ENCODE results near the gene EML4. TPM values are rescaled to one million over a fixed set of nuclear protein-coding genes. Genes with fewer than 3 reads are reported as not detected.
"Not testable (repeated sequence)": the region's sequence is repeated elsewhere in the genome, so short reads cannot be mapped to it uniquely, and the experiment has no call there.

Gene EML4
- total and polyA plus RNA-seq, 2 of the 13 experiments (the other 11 are each of a cell fraction or from before 2014, with no cell fraction given), result 243 to 476 TPM

- intact Hi-C loops (cut with micrococcal nuclease; ENCODE audit: unreplicated experiment); H3K36me3 ChIP-seq (replicated peaks in 1 of 2; ENCODE audit: control insufficient read depth in 1 of 2, insufficient read depth in 2 of 2, low read length in 2 of 2); ATAC-seq; H3K4me3 ChIP-seq (replicated peaks in 1 of 3; ENCODE audit: insufficient read depth in 1 of 3, low read depth in 2 of 3, low read length in 3 of 3); H2AFZ ChIP-seq (ENCODE audit: low read length); POLR2A ChIA-PET; CTCF ChIA-PET (ENCODE audit: low intra/inter-chr PET ratio, low total read pairs); H3K79me2 ChIP-seq (ENCODE audit: insufficient read depth, low read length); H3K9me3 ChIP-seq (ENCODE audit: low read length); BruUV-seq (replicated peaks); H3K27ac ChIP-seq (ENCODE audit: extremely low read length, insufficient read depth, low read length); H4K20me1 ChIP-seq (ENCODE audit: insufficient read depth, low read length); H3K4me2 ChIP-seq (ENCODE audit: low read depth, low read length); H3K27me3 ChIP-seq (ENCODE audit: control insufficient read depth in 1 of 2, insufficient read depth in 2 of 2, low read length in 2 of 2); H3K9ac ChIP-seq (ENCODE audit: insufficient read depth, low read depth, low read length): not testable (repeated sequence)
- in situ Hi-C loops (cut with HindIII; ENCODE audit: extremely low pct_ligation_motif_present, low pct_unique_long_range_greater_than_20kb), result loop anchor here (10.0 kb wide), 1 partner anchor 285 kb away; no protein-coding TSS in a partner anchor
- FAIRE-seq, result peak; percentile 44
- H3K4me1 ChIP-seq (ENCODE audit: insufficient read depth, low read length), result peaks cover 22% of the 10 kb centered on the region
- DNase-seq (ENCODE audit: low spot score), result peak; percentile 36
- WGBS (ENCODE audit: low lambda C conversion rate), result 53% methylated on average over 7 of the region's 7 CpGs
These were observed 210.9 kb downstream of the EML4 start for GRCh38 chr2:42380026-42380425.

- no peak overlapping the region for H3K9ac ChIP-seq (ENCODE audit: insufficient read depth, low read depth, low read length)
- H3K4me3 ChIP-seq (replicated peaks in 1 of 3; ENCODE audit: insufficient read depth in 1 of 3, low read depth in 2 of 3, low read length in 3 of 3), result no peak overlapping the region
- no TSS peak for BruUV-seq (replicated peaks)
- intact Hi-C loops (cut with micrococcal nuclease; ENCODE audit: unreplicated experiment) (no loop called here), in situ Hi-C loops (cut with HindIII; ENCODE audit: extremely low pct_ligation_motif_present, low pct_unique_long_range_greater_than_20kb) (loop anchor here (10.0 kb wide), 1 partner anchor 283 kb away; no protein-coding TSS in a partner anchor)
- H3K27ac ChIP-seq (ENCODE audit: extremely low read length, insufficient read depth, low read length), result no peak overlapping the region
- H3K4me1 ChIP-seq (ENCODE audit: insufficient read depth, low read length), result peaks cover 20% of the 10 kb centered on the region
- ChIA-PET POLR2A (no interaction called here), CTCF (ENCODE audit: low intra/inter-chr PET ratio, low total read pairs) (no interaction called here)
- ATAC-seq, result no peak
- H3K4me2 ChIP-seq (ENCODE audit: low read depth, low read length), result no peak overlapping the region
- no peak for DNase-seq (ENCODE audit: low spot score)
- WGBS (ENCODE audit: low lambda C conversion rate), result 26% methylated on average over 4 of the region's 4 CpGs
- no peaks in the 10 kb centered on the region for H3K79me2 ChIP-seq (ENCODE audit: insufficient read depth, low read length)
- no peak overlapping the region for H2AFZ ChIP-seq (ENCODE audit: low read length)
- FAIRE-seq, result no peak
- no peaks in the 10 kb centered on the region for H3K36me3 ChIP-seq (replicated peaks in 1 of 2; ENCODE audit: control insufficient read depth in 1 of 2, insufficient read depth in 2 of 2, low read length in 2 of 2)
- H3K9me3 ChIP-seq (ENCODE audit: low read length), result no peaks in the 10 kb centered on the region
- no peaks in the 10 kb centered on the region for H4K20me1 ChIP-seq (ENCODE audit: insufficient read depth, low read length)
- no peaks in the 10 kb centered on the region for H3K27me3 ChIP-seq (ENCODE audit: control insufficient read depth in 1 of 2, insufficient read depth in 2 of 2, low read length in 2 of 2)
- no peak for TF ChIP-seq ZFYVE20 (CRISPR knock-in tag; IDR thresholded peaks at IDR 0.05; ENCODE audit: borderline replicate concordance, low read depth)
- TF ChIP-seq ZKSCAN8 (CRISPR knock-in tag; IDR thresholded peaks at IDR 0.05; ENCODE audit: borderline replicate concordance), result no peak
- TF ChIP-seq ZNF619 (CRISPR knock-in tag; IDR thresholded peaks at IDR 0.05), result no peak
- TF ChIP-seq ZNF598 (CRISPR knock-in tag; IDR thresholded peaks at IDR 0.05; ENCODE audit: borderline replicate concordance), result no peak
- no peak for TF ChIP-seq ZMYM2 (CRISPR knock-in tag; IDR thresholded peaks at IDR 0.05)
- TF ChIP-seq JARID2 (CRISPR knock-in tag; IDR thresholded peaks at IDR 0.05; ENCODE audit: insufficient replicate concordance), result no peak
- TF ChIP-seq KLF13 (CRISPR knock-in tag; IDR thresholded peaks at IDR 0.05), result no peak
- no peak for TF ChIP-seq ZNF564 (CRISPR knock-in tag; IDR thresholded peaks at IDR 0.05)
- no peak for TF ChIP-seq FOXA1 (IDR thresholded peaks at IDR 0.05)
- no peak for TF ChIP-seq FOXA1 (CRISPR knock-in tag; IDR thresholded peaks at IDR 0.05)
- no peak for TF ChIP-seq JUNB (CRISPR knock-in tag; IDR thresholded peaks at IDR 0.05; ENCODE audit: borderline replicate concordance)
These were observed 213.0 kb downstream of the EML4 start for GRCh38 chr2:42382144-42382543.

Other genes with a start within 250 kb of the EML4 start
- 28.5 and 52.6 TPM in 2 replicates for gene PKDCC, start 121.3 kb upstream of the EML4 start, total RNA-seq (2016; rRNA removed; fragmentation: Illumina TruSeq; extraction: Trizol)
- 58.8 and 61.3 TPM in 2 replicates for gene PKDCC, start 121.3 kb upstream of the EML4 start, polyA plus RNA-seq (2011; rRNA removed)
- 201 and 272 TPM in 2 replicates for gene COX7A2L, start 191.9 kb downstream of the EML4 start, total RNA-seq (2016; rRNA removed; fragmentation: Illumina TruSeq; extraction: Trizol)
- 122 and 155 TPM in 2 replicates for gene COX7A2L, start 191.9 kb downstream of the EML4 start, polyA plus RNA-seq (2011; rRNA removed)

Measured in HepG2 (cell line).